GM12878 (cell line): ENCODE measurements around the gene METRNL. TPM values are rescaled to one million over a fixed set of nuclear protein-coding genes. Genes with fewer than 3 reads are reported as not detected.

Source experiments
- ATAC-seq: fragments of 200-7000 bp; cut with Tn5 transposase; 3 replicates; pipeline ENCODE4 v1.9.1; 2020; ENCODE audit warnings: mild to moderate bottlenecking, moderate library complexity
- BruUV-seq: library from RNA; stranded (reverse); fragments of 400-500 nt; replicated peaks from 2 replicates; lab custom pipeline; 2021; lab: Mats Ljungman, UMichigan
- CTCF ChIA-PET: fragments of 300-600 bp; sonication (Branson Sonifier 250); formaldehyde crosslinking; extraction: SDS; loops from one replicate; lab custom pipeline; 2021; ENCODE audit warnings: inconsistent platforms; lab: Yijun Ruan, JAX
- POLR2A ChIA-PET: fragments of 350-600 bp; formaldehyde crosslinking; extraction: SDS; loops from one replicate; lab custom pipeline; 2021; ENCODE audit warnings: inconsistent platforms; lab: Charles Lee
- RAD21 ChIA-PET: fragments of 300-600 bp; sonication (Branson Sonifier 250); formaldehyde crosslinking; loops from one replicate; lab custom pipeline; 2023; ENCODE audit warnings: antibody characterized with exemption; ENCODE audit not compliant: unreplicated experiment; lab: Charles Lee
- SMC1A ChIA-PET: fragments of 300-600 bp; sonication (Branson Sonifier 250); formaldehyde crosslinking; loops from one replicate; lab custom pipeline; 2023; ENCODE audit not compliant: unreplicated experiment, uncharacterized antibody; lab: Charles Lee
- DNase-seq: peaks from one replicate; pipeline ENCODE4 v3.0.0-alpha.2; 2011; ENCODE audit warnings: low read depth, low spot score
- FAIRE-seq: peaks from 3 replicates; lab custom pipeline; 2011; peaks lifted over from hg19 to GRCh38; lab: Jason Lieb, UNC
- H2AFZ ChIP-seq: 2 replicates; pipeline ENCODE4 v1.6.0; 2011; ENCODE audit warnings: low read depth, low read length, control low read depth; ENCODE audit not compliant: control insufficient read depth
- H3K27ac ChIP-seq: 2 replicates; pipeline ENCODE4 v1.5.1; 2011; ENCODE audit warnings: control low read depth; ENCODE audit not compliant: control insufficient read depth, insufficient read depth
- H3K27me3 ChIP-seq, 2 experiments: replicated peaks in 1 of 2; 2 replicates each; pipeline versions ENCODE4 v1.6.0 to v1.6.1; 2011; ENCODE audit warnings: low read length in 1 of 2; ENCODE audit not compliant: control insufficient read depth in 2 of 2, insufficient read depth in 2 of 2
- H3K36me3 ChIP-seq, 2 experiments: 2 replicates each; pipeline ENCODE4 v1.5.1; 2011; ENCODE audit warnings: low read length in 1 of 2; ENCODE audit not compliant: control insufficient read depth in 2 of 2, insufficient read depth in 2 of 2
- H3K4me1 ChIP-seq: 2 replicates; pipeline ENCODE4 v1.6.1; 2011; ENCODE audit warnings: mild to moderate bottlenecking, low read length, moderate library complexity, mixed read lengths; ENCODE audit not compliant: control insufficient read depth, insufficient read depth
- H3K4me2 ChIP-seq: 2 replicates; pipeline ENCODE4 v1.6.0; 2011; ENCODE audit warnings: control low read depth; ENCODE audit not compliant: control insufficient read depth, insufficient read depth
- H3K4me3 ChIP-seq: fragments of 200-600 bp; sonication (generic); 2 replicates; pipeline ENCODE4 v1.5.1; 2016
- H3K79me2 ChIP-seq: 2 replicates; pipeline ENCODE4 v1.6.0; 2011; ENCODE audit warnings: low read length; ENCODE audit not compliant: control insufficient read depth, insufficient read depth
- H3K9ac ChIP-seq: 2 replicates; pipeline ENCODE4 v1.8.0; 2011; ENCODE audit warnings: low read length, control low read depth, mixed read lengths; ENCODE audit not compliant: control insufficient read depth, insufficient read depth
- H3K9me3 ChIP-seq: replicated peaks from 3 replicates; pipeline ENCODE4 v1.5.1; 2011; ENCODE audit warnings: mild to moderate bottlenecking, low read length; ENCODE audit not compliant: control insufficient read depth, insufficient read depth
- H4K20me1 ChIP-seq: 2 replicates; pipeline ENCODE4 v1.6.0; 2011; ENCODE audit not compliant: control insufficient read depth, insufficient read depth
- DPF2 ChIP-seq: fragments of 450-650 bp; IDR thresholded peaks from 2 replicates; pipeline ENCODE4 v1.6.1; 2017; ENCODE audit warnings: mild to moderate bottlenecking
- KAT2A ChIP-seq: conservative IDR thresholded peaks from 2 replicates; pipeline ENCODE4 v1.6.1; 2011; ENCODE audit warnings: low read depth, low read length; ENCODE audit not compliant: control insufficient read depth
- MEF2A ChIP-seq: IDR thresholded peaks from 2 replicates; pipeline ENCODE4 v1.6.1; 2011; ENCODE audit warnings: low read depth, mild to moderate bottlenecking, low read length, moderate library complexity; ENCODE audit not compliant: insufficient read depth
- MEF2B ChIP-seq: fragments of 450-650 bp; IDR thresholded peaks from 2 replicates; pipeline ENCODE4 v1.6.1; 2018; ENCODE audit warnings: mild to moderate bottlenecking, moderate library complexity; ENCODE audit not compliant: partially characterized antibody, poor library complexity, severe bottlenecking
- MYB ChIP-seq: fragments of 150-350 bp; IDR thresholded peaks from 2 replicates; pipeline ENCODE4 v1.6.1; 2014; ENCODE audit warnings: mild to moderate bottlenecking, low read depth, low read length, borderline replicate concordance
- MYC ChIP-seq: IDR thresholded peaks from 2 replicates; pipeline ENCODE4 v1.6.1; 2011; ENCODE audit warnings: mild to moderate bottlenecking, low read length, moderate library complexity, inconsistent platforms; ENCODE audit not compliant: insufficient read depth, insufficient replicate concordance, insufficient read length, severe bottlenecking
- NBN ChIP-seq: fragments of 450-650 bp; IDR thresholded peaks from 2 replicates; pipeline ENCODE4 v1.6.1; 2016
- NR2F1 ChIP-seq: fragments of 450-650 bp; conservative IDR thresholded peaks from 2 replicates; pipeline ENCODE4 v1.6.1; 2017; ENCODE audit warnings: mild to moderate bottlenecking
- PML ChIP-seq: IDR thresholded peaks from 2 replicates; pipeline ENCODE4 v1.6.1; 2012; ENCODE audit warnings: low read length, inconsistent platforms
- RELA ChIP-seq: fragments of 450-650 bp; IDR thresholded peaks from 2 replicates; pipeline ENCODE4 v1.8.0; 2014; ENCODE audit warnings: borderline replicate concordance; ENCODE audit not compliant: partially characterized antibody
- RELB ChIP-seq: fragments of 450-650 bp; IDR thresholded peaks from 2 replicates; pipeline ENCODE4 v1.6.1; 2017; ENCODE audit warnings: low read depth, mild to moderate bottlenecking, moderate library complexity
- RUNX3 ChIP-seq: IDR thresholded peaks from 2 replicates; pipeline ENCODE4 v1.6.1; 2012; ENCODE audit warnings: low read length, inconsistent platforms
- SREBF1 ChIP-seq: IDR thresholded peaks from 2 replicates; pipeline ENCODE4 v1.6.1; 2012; ENCODE audit warnings: mild to moderate bottlenecking, low read length
- TARDBP ChIP-seq: IDR thresholded peaks from 2 replicates; pipeline ENCODE4 v1.6.1; 2016; ENCODE audit warnings: borderline replicate concordance
- YY1 ChIP-seq: IDR thresholded peaks from 2 replicates; pipeline ENCODE4 v1.6.1; 2011; ENCODE audit warnings: low read depth, mild to moderate bottlenecking, low read length
- WGBS: methylation state at CpG from one replicate; pipeline ENCODE4 v1.1.6; 2016; ENCODE audit warnings: low lambda C conversion rate; ENCODE audit not compliant: insufficient replicate concordance, insufficient coverage; ENCODE audit errors: missing lambda C conversion rate; 5-methylcytosine and 5-hydroxymethylcytosine counted together
- in situ Hi-C: fragments of 300-500 bp; cut with MboI; formaldehyde crosslinking; loops from 9 replicates; pipeline ENCODE4 v1.14.3; 2018; ENCODE audit warnings: mixed read lengths
- intact Hi-C: fragments of 100-400 bp; cut with micrococcal nuclease; formaldehyde crosslinking; loops from one replicate; pipeline ENCODE4 v1.14.2; 2022; ENCODE audit not compliant: unreplicated experiment
- polyA plus RNA-seq, 11 experiments: library from polyadenylated mRNA; depleted of rRNA in 4 of 11; unstranded in 6 of 11; stranded (reverse) in 5 of 11; fragments of >200 nt; fragmentation: Nextera tagmentation in 4 of 11; fragmentation: Illumina TruSeq in 1 of 11; extraction: Ambion mirVana in 4 of 11; extraction: Trizol in 1 of 11; gene quantifications; 1 replicate in 1 of 11; 2 replicates in 10 of 11; pipeline versions ENCODE4 v1.2.1 to v1.2.3, GENCODE V29; 2011 to 2016; ENCODE audit warnings: inconsistent platforms in 2 of 11, missing spikeins in 2 of 11, low read depth in 1 of 11
- total RNA-seq, 4 experiments: library from RNA; depleted of rRNA in 3 of 4; stranded (reverse); fragments of >200 nt in 3 of 4; fragmentation: Illumina TruSeq in 1 of 4; extraction: Trizol in 1 of 4; gene quantifications; 2 replicates each; pipeline versions ENCODE4 v1.2.1 to v1.2.3, GENCODE V29; 2013 to 2021
- TF ChIP-seq, protein P1 (sequence below): fragments of 450-650 bp; IDR thresholded peaks from 2 replicates; pipeline ENCODE4 v1.6.1; 2017; ENCODE audit warnings: borderline replicate concordance
- TF ChIP-seq, protein P2 (sequence below): fragments of 450-650 bp; IDR thresholded peaks from 2 replicates; pipeline ENCODE4 v1.6.1; 2017; ENCODE audit warnings: antibody characterized with exemption, mild to moderate bottlenecking, moderate library complexity

METRNL gene
- total and polyA plus RNA-seq, 10 of the 15 experiments (the other 5 are each of a cell fraction or from before 2014, with no cell fraction given), result 0.05 to 3.7 (median 0.48) TPM; not detected in 2

GRCh38 chr17:83057397-83057761 lies 22.0 kb upstream of the METRNL start:
- no peak overlapping the region for H2AFZ ChIP-seq
- no peak overlapping the region for H3K9ac ChIP-seq
- no peak overlapping the region for H3K4me2 ChIP-seq
- no peak overlapping the region for H3K27ac ChIP-seq
- no peaks in the 10 kb centered on the region for H3K9me3 ChIP-seq
- no TSS peak for BruUV-seq
- H3K36me3 ChIP-seq, result no peaks in the 10 kb centered on the region
- POLR2A ChIA-PET, result no interaction called here
- no peaks in the 10 kb centered on the region for H3K79me2 ChIP-seq
- ATAC-seq (no peak), FAIRE-seq (no peak)
- in situ Hi-C loops, result no loop called here
- intact Hi-C loops, result no loop called here
- no peak for TF ChIP-seq PML
- no peak for TF ChIP-seq MEF2A
- no peak for TF ChIP-seq YY1
- no peak for TF ChIP-seq RELA
- TF ChIP-seq NBN, result no peak
- no peak for TF ChIP-seq MEF2B
- TF ChIP-seq MYB, result no peak
- TF ChIP-seq TARDBP, result no peak
- no peak for TF ChIP-seq MYC
- no peak for TF ChIP-seq DPF2
- TF ChIP-seq, protein P1, sequence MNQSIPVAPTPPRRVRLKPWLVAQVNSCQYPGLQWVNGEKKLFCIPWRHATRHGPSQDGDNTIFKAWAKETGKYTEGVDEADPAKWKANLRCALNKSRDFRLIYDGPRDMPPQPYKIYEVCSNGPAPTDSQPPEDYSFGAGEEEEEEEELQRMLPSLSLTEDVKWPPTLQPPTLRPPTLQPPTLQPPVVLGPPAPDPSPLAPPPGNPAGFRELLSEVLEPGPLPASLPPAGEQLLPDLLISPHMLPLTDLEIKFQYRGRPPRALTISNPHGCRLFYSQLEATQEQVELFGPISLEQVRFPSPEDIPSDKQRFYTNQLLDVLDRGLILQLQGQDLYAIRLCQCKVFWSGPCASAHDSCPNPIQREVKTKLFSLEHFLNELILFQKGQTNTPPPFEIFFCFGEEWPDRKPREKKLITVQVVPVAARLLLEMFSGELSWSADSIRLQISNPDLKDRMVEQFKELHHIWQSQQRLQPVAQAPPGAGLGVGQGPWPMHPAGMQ, result no peak
- TF ChIP-seq RUNX3, result no peak
- TF ChIP-seq RELB, result no peak
- no peak for TF ChIP-seq SREBF1
- no peak for TF ChIP-seq NR2F1
- no peak for TF ChIP-seq KAT2A
- TF ChIP-seq, protein P2, sequence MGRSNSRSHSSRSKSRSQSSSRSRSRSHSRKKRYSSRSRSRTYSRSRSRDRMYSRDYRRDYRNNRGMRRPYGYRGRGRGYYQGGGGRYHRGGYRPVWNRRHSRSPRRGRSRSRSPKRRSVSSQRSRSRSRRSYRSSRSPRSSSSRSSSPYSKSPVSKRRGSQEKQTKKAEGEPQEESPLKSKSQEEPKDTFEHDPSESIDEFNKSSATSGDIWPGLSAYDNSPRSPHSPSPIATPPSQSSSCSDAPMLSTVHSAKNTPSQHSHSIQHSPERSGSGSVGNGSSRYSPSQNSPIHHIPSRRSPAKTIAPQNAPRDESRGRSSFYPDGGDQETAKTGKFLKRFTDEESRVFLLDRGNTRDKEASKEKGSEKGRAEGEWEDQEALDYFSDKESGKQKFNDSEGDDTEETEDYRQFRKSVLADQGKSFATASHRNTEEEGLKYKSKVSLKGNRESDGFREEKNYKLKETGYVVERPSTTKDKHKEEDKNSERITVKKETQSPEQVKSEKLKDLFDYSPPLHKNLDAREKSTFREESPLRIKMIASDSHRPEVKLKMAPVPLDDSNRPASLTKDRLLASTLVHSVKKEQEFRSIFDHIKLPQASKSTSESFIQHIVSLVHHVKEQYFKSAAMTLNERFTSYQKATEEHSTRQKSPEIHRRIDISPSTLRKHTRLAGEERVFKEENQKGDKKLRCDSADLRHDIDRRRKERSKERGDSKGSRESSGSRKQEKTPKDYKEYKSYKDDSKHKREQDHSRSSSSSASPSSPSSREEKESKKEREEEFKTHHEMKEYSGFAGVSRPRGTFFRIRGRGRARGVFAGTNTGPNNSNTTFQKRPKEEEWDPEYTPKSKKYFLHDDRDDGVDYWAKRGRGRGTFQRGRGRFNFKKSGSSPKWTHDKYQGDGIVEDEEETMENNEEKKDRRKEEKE, result no peak
- TF ChIP-seq, all 136 proteins: peak for 0
- H3K27me3 ChIP-seq, result no peaks in the 10 kb centered on the region
- SMC1A ChIA-PET, result no interaction called here
- H3K4me1 ChIP-seq, result no peaks in the 10 kb centered on the region; the same call in 1 of the 2 replicates
- CTCF ChIA-PET, result no interaction called here
- RAD21 ChIA-PET, result no interaction called here
- WGBS, result 49% methylated on average over 14 of the region's 14 CpGs
- no peak overlapping the region for H3K4me3 ChIP-seq
- H4K20me1 ChIP-seq, result no peaks in the 10 kb centered on the region
- no peak for DNase-seq
